Activated CD4-positive, alpha-beta memory T cell treated with anti-CD3 and anti-CD28 coated beads, Interleukin-2, amount 10 ng/mL, durations not matched to agents 7 days and 5 days (primary cell): ENCODE results near the gene PPAT. TPM values are rescaled to one million over a fixed set of nuclear protein-coding genes. Genes with fewer than 3 reads are reported as not detected.
"Not testable (repeated sequence)": the region's sequence is repeated elsewhere in the genome, so short reads cannot be mapped to it uniquely, and the experiment has no call there.

Experiments
- CTCF ChIA-PET: fragments of 350-600 bp; sonication (Branson Sonifier 250); formaldehyde crosslinking; loops from one replicate; lab custom pipeline; 2021; ENCODE audit warnings: antibody characterized with exemption, inconsistent platforms; lab: Charles Lee
- POLR2A ChIA-PET: fragments of 350-600 bp; sonication (Branson Sonifier 250); formaldehyde crosslinking; loops from one replicate; lab custom pipeline; 2021; ENCODE audit warnings: antibody characterized with exemption; lab: Charles Lee
- DNase-seq: peaks from one replicate; pipeline ENCODE4 v3.0.0-alpha.2; 2020
- H3K27ac Mint-ChIP-seq: one replicate; pipeline ENCODE4 v1.8.0; 2021; ENCODE audit warnings: mild to moderate bottlenecking, mixed read lengths
- H3K27me3 Mint-ChIP-seq: one replicate; pipeline ENCODE4 v1.8.0; 2021; ENCODE audit warnings: mixed read lengths
- H3K36me3 Mint-ChIP-seq: one replicate; pipeline ENCODE4 v1.8.0; 2021; ENCODE audit warnings: low read depth, mixed read lengths
- H3K4me1 Mint-ChIP-seq: one replicate; pipeline ENCODE4 v1.8.0; 2021; ENCODE audit warnings: mixed read lengths
- H3K4me3 Mint-ChIP-seq: one replicate; pipeline ENCODE4 v1.8.0; 2021; ENCODE audit warnings: mild to moderate bottlenecking, mixed read lengths
- H3K9me3 Mint-ChIP-seq: one replicate; pipeline ENCODE4 v1.8.0; 2021; ENCODE audit warnings: mixed read lengths
- total RNA-seq, 2 experiments: library from RNA; stranded (reverse); gene quantifications; one replicate each; pipeline ENCODE4 v1.2.3, GENCODE V29; 2021

The PPAT gene
- total RNA-seq, 2 experiments from 2014 or later: 21.6 to 22.7 TPM

- H3K27me3 Mint-ChIP-seq: no peaks in the 10 kb centered on the region
- no peak overlapping the region for H3K4me3 Mint-ChIP-seq
- no peaks in the 10 kb centered on the region for H3K4me1 Mint-ChIP-seq
- H3K27ac Mint-ChIP-seq: no peak overlapping the region
- ChIA-PET POLR2A (interaction anchor here (1.2 to 1.6 kb wide), 2 partner anchors 13 to 14 kb away, joined by 3 to 6 read pairs; partner anchors contain the start of gene AASDH), CTCF (no interaction called here)
- H3K36me3 Mint-ChIP-seq: peaks cover 21% of the 10 kb centered on the region
- DNase-seq: no peak
- no peaks in the 10 kb centered on the region for H3K9me3 Mint-ChIP-seq
These were observed 62.6 kb downstream of the PPAT start for GRCh38 chr4:56372774-56373173.

- H3K4me3 Mint-ChIP-seq: no peak overlapping the region
- no peaks in the 10 kb centered on the region for H3K4me1 Mint-ChIP-seq
- no peak for DNase-seq
- ChIA-PET CTCF (no interaction called here), POLR2A (interaction anchor here (1.2 kb wide), 1 partner anchor 14 kb away, joined by 3 read pairs; no protein-coding TSS in a partner anchor)
- H3K27ac Mint-ChIP-seq: no peak overlapping the region
- H3K36me3 Mint-ChIP-seq: peaks cover 18% of the 10 kb centered on the region
- no peaks in the 10 kb centered on the region for H3K27me3 Mint-ChIP-seq
- no peaks in the 10 kb centered on the region for H3K9me3 Mint-ChIP-seq
These were observed 63.8 kb downstream of the PPAT start for GRCh38 chr4:56371426-56372220.

DNA sequence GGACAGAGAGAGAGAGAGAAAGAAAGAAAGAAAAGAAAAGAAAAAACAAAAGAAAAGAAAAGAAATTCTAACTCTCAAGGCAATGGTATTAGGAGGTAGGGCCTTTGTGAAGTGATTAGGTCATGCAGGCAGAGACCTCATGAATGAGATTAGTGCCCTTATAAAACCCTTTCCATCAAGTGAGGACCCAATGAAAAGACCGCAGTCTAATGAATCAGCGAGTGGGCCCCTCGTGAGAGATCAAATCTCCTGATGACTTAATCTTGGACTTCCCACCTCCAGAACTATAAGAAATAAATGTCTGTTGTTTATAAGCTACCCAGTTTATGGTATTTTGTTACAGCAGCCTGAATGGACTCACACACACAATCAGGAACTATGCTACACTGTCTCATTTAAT is 65.0 kb downstream of the PPAT start:
- no peaks in the 10 kb centered on the region for H3K27me3 Mint-ChIP-seq
- no peaks in the 10 kb centered on the region for H3K4me1 Mint-ChIP-seq
- no peak overlapping the region for H3K4me3 Mint-ChIP-seq
- CTCF ChIA-PET: no interaction called here
- peaks cover 18% of the 10 kb centered on the region for H3K36me3 Mint-ChIP-seq
- no peak for DNase-seq
- POLR2A ChIA-PET: no interaction called here
- no peaks in the 10 kb centered on the region for H3K9me3 Mint-ChIP-seq
- H3K27ac Mint-ChIP-seq: no peak overlapping the region

- CTCF ChIA-PET, DNase-seq, H3K27me3 Mint-ChIP-seq, H3K4me3 Mint-ChIP-seq, H3K4me1 Mint-ChIP-seq, H3K27ac Mint-ChIP-seq, POLR2A ChIA-PET, H3K9me3 Mint-ChIP-seq: not testable (repeated sequence)
- H3K36me3 Mint-ChIP-seq: peaks cover 23% of the 10 kb centered on the region
These were observed 72.4 kb downstream of the PPAT start for GRCh38 chr4:56362981-56363380.

- Mint-ChIP-seq H3K36me3 (peaks cover 20% of the 10 kb centered on the region), H3K27ac (no peak overlapping the region), H3K4me3 (no peak overlapping the region), H3K9me3 (peaks cover 9% of the 10 kb centered on the region), H3K4me1 (no peaks in the 10 kb centered on the region), H3K27me3 (no peaks in the 10 kb centered on the region)
- DNase-seq: no peak
- CTCF ChIA-PET: interaction anchor here (0.9 kb wide), 1 partner anchor 411 kb away, joined by 3 read pairs; the partner anchor contains the start of gene CEP135
- POLR2A ChIA-PET: no interaction called here
These were observed 75.3 kb downstream of the PPAT start for GRCh38 chr4:56360071-56360470.

DNA sequence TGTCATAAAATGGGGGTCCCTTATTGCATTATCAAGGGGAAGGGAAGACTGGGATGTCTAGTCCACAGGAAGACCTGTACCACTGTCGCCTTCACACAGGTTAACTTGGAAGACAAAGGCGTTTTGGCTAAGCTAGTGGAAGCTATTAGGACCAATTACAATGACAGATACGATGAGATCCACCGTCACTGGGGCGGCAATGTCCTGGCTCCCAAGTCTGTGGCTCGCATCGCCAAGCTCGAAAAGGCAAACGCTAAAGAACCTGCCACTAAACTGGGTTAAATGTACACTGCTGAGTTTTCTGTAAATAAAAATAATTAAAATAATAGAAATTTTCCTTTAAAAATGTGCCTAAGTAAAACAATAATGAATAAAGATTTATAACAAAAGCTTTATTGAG is 78.8 kb downstream of the PPAT start:
- no peaks in the 10 kb centered on the region for H3K9me3 Mint-ChIP-seq
- no peak for DNase-seq
- H3K4me3 Mint-ChIP-seq: no peak overlapping the region
- ChIA-PET CTCF (no interaction called here), POLR2A (no interaction called here)
- H3K36me3 Mint-ChIP-seq: peaks cover 8% of the 10 kb centered on the region
- H3K27ac Mint-ChIP-seq: no peak overlapping the region
- no peaks in the 10 kb centered on the region for H3K27me3 Mint-ChIP-seq
- no peaks in the 10 kb centered on the region for H3K4me1 Mint-ChIP-seq

DNA sequence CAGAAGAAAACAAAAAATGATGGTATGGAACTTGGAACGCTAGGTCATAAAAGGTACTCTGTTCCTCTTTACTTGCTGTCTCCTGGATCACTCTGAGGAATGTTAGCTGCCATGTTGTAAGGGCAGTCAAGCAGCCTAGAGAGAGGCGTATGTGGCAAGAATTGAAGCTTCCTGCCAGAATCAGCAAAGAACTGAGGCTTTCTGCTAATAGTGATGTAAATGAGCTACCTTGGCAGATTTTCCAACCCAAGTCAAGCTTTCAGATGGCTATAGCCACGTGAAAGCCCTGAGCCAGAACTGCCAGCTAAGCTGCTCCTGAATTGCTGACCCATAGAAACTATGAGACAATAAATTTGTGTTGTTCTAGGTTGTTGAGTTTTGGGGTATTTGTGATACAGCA is 86.8 kb downstream of the PPAT start:
- CTCF ChIA-PET: no interaction called here
- Mint-ChIP-seq H3K9me3 (no peaks in the 10 kb centered on the region), H3K27ac (no peak overlapping the region), H3K4me1 (no peaks in the 10 kb centered on the region), H3K27me3 (no peaks in the 10 kb centered on the region), H3K36me3 (peaks cover 9% of the 10 kb centered on the region), H3K4me3 (no peak overlapping the region)
- POLR2A ChIA-PET: no interaction called here
- no peak for DNase-seq

GRCh38 chr4:56345458-56345857 is 90.0 kb downstream of the PPAT start:
- H3K9me3 Mint-ChIP-seq: no peaks in the 10 kb centered on the region
- H3K27ac Mint-ChIP-seq: no peak overlapping the region
- DNase-seq: no peak
- no peak overlapping the region for H3K4me3 Mint-ChIP-seq
- no peaks in the 10 kb centered on the region for H3K4me1 Mint-ChIP-seq
- no peaks in the 10 kb centered on the region for H3K27me3 Mint-ChIP-seq
- CTCF ChIA-PET: interaction anchor here (0.6 kb wide), 1 partner anchor 91 kb away, joined by 4 read pairs; no protein-coding TSS in a partner anchor
- peaks cover 13% of the 10 kb centered on the region for H3K36me3 Mint-ChIP-seq
- POLR2A ChIA-PET: no interaction called here

Other genes with a start within 250 kb of the PPAT start
- gene AASDH, start 48.1 kb downstream of the PPAT start, total RNA-seq: 10 to 100 TPM in 1 of 2 experiments, 1 to 10 TPM in 1; 9.6 to 11.1 TPM
- 100 to 1,000 TPM; 115 to 118 TPM for gene PAICS, start 645 bp upstream of the PPAT start, total RNA-seq
- gene SRP72, start 32.0 kb upstream of the PPAT start, total RNA-seq: 100 to 1,000 TPM; 140 to 142 TPM
- gene ARL9, start 70.2 kb upstream of the PPAT start, total RNA-seq: under 1 TPM in 1 of 2 experiments, not detected in 1; 0.23 TPM
- 100 to 1,000 TPM; 206 to 215 TPM for gene HOPX, start 245.7 kb upstream of the PPAT start, total RNA-seq